NCI-H510A (cell line): ENCODE measurements around the gene SOS1.
A peak's percentile ranks its signal among the peaks of the same experiment; 100 is the strongest.
"Not testable (repeated sequence)": the region's sequence is repeated elsewhere in the genome, so short reads cannot be mapped to it uniquely, and the experiment has no call there.

Experiments
- DNase-seq: peaks from one replicate; lab custom pipeline; 2025; lab: John Stamatoyannopoulos, UW

SOS1 gene

GRCh38 chr2:39099870-39100728 is 20.8 kb downstream of the SOS1 start:
- DNase-seq, result no peak

- DNase-seq, result no peak
These were observed 21.5 kb downstream of the SOS1 start for GRCh38 chr2:39099310-39099869.

GRCh38 chr2:39095624-39096023 is 25.2 kb downstream of the SOS1 start:
- DNase-seq, result no peak

GRCh38 chr2:39094717-39095363 is 26.0 kb downstream of the SOS1 start:
- DNase-seq, result no peak

- DNase-seq, result no peak
These were observed 27.5 kb downstream of the SOS1 start for GRCh38 chr2:39093218-39093898.

- DNase-seq, result no peak
These were observed 29.3 kb downstream of the SOS1 start for GRCh38 chr2:39091543-39091942.

GRCh38 chr2:39091063-39091462 is 29.8 kb downstream of the SOS1 start:
- DNase-seq, result no peak

- DNase-seq, result no peak
These were observed 40.7 kb downstream of the SOS1 start for GRCh38 chr2:39080152-39080551.

- no peak for DNase-seq
These were observed 50.9 kb downstream of the SOS1 start for GRCh38 chr2:39069890-39070465.

GRCh38 chr2:39069136-39069515 is 51.7 kb downstream of the SOS1 start:
- DNase-seq, result no peak

GRCh38 chr2:39068299-39069135 is 52.3 kb downstream of the SOS1 start:
- no peak for DNase-seq

GRCh38 chr2:39065616-39066015 is 55.2 kb downstream of the SOS1 start:
- DNase-seq, result no peak

- no peak for DNase-seq
These were observed 58.5 kb downstream of the SOS1 start for GRCh38 chr2:39062320-39062719.

GRCh38 chr2:39061280-39061679 is 59.6 kb downstream of the SOS1 start:
- DNase-seq, result no peak

GRCh38 chr2:39059366-39059952 is 61.4 kb downstream of the SOS1 start:
- DNase-seq, result peak; percentile 6

GRCh38 chr2:39058101-39058500 is 62.8 kb downstream of the SOS1 start:
- no peak for DNase-seq

GRCh38 chr2:39052665-39053064 is 68.2 kb downstream of the SOS1 start:
- DNase-seq, result not testable (repeated sequence)

GRCh38 chr2:39050109-39050508 is 70.7 kb downstream of the SOS1 start:
- DNase-seq, result no peak

- no peak for DNase-seq
These were observed 81.8 kb downstream of the SOS1 start for GRCh38 chr2:39039072-39039471.

- DNase-seq, result no peak
These were observed 86.9 kb downstream of the SOS1 start for GRCh38 chr2:39033980-39034379.

- DNase-seq, result no peak
These were observed 93.4 kb downstream of the SOS1 start for GRCh38 chr2:39027421-39027820.
